Measurements from ENCODE around the gene MANBA.
A peak's percentile ranks its signal among the peaks of the same experiment; 100 is the strongest.

Gene MANBA

DNA sequence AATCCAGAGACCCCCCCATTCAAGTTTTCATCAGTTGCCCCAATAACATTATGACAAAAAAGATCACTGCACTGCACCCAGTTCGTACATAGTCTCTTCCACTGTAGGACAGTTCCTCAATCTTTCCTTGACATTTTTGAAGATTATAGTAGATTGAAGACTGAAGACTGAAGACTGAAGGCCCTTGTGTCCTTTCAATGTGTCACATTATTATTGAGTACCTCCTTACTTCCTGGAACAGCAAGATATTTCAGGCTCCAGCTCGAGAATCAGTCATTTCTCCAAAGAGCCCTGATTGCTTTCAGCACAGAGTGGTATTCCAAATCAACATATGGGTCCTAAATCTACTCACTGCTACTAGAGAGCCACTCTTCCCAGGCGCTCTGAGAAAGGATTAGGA, 75.0 kb downstream of the MANBA start:
- H3K9me3 ChIP-seq (ENCODE audit: control insufficient read depth, low read length): no peaks in the 10 kb centered on the region
- no peak overlapping the region for H3K23ac ChIP-seq (ENCODE audit: low read length in 2 of 2)
- no peaks in the 10 kb centered on the region for H3K79me1 ChIP-seq (replicated peaks; ENCODE audit: low read length, poor library complexity, severe bottlenecking)
- H4K8ac ChIP-seq (ENCODE audit: low read length): no peak overlapping the region
- no peak overlapping the region for H3K4me3 ChIP-seq (ENCODE audit: insufficient read depth in 1 of 2, low read depth in 1 of 2, low read length in 2 of 2)
- no peak overlapping the region for H3K4ac ChIP-seq (ENCODE audit: low read depth in 1 of 2, low read length in 2 of 2)
- no peak overlapping the region for H3K14ac ChIP-seq (ENCODE audit: low read length in 2 of 2)
- no peak overlapping the region for H3K18ac ChIP-seq (ENCODE audit: low read depth in 1 of 2, low read length in 2 of 2)
- H3K36me3 ChIP-seq (ENCODE audit: control insufficient read depth in 1 of 2, insufficient read depth in 2 of 2, low read depth in 1 of 2, low read length in 2 of 2): peaks cover 0 to 36% of the 10 kb centered on the region in 2 experiments
- no peak overlapping the region for H3K4me2 ChIP-seq (ENCODE audit: low read length, poor library complexity, severe bottlenecking)
- no peaks in the 10 kb centered on the region for H3K27me3 ChIP-seq (ENCODE audit: control insufficient read depth in 1 of 2, insufficient read depth in 1 of 2, low read length in 2 of 2)
- no peak overlapping the region for H3K27ac ChIP-seq (ENCODE audit: low read length, poor library complexity, severe bottlenecking)
- H3K4me1 ChIP-seq (ENCODE audit: control insufficient read depth, insufficient read depth, low read depth, low read length): peaks cover 3% of the 10 kb centered on the region
- H3K9ac ChIP-seq (ENCODE audit: low read length): no peak overlapping the region
- H4K91ac ChIP-seq (ENCODE audit: low read length): no peak overlapping the region
- no peak overlapping the region for H2BK120ac ChIP-seq (ENCODE audit: low read depth, low read length)
- no peak overlapping the region for H2AK5ac ChIP-seq (ENCODE audit: low read length, severe bottlenecking)
- peak overlapping the region in 1 of 2 experiments; percentile 54 for H2BK12ac ChIP-seq (ENCODE audit: low read length in 2 of 2)
- no peak overlapping the region for H2BK15ac ChIP-seq (ENCODE audit: low read depth, poor library complexity, severe bottlenecking)
- no peak for DNase-seq
- no peak overlapping the region for H2BK5ac ChIP-seq (ENCODE audit: low read depth, low read length, poor library complexity, severe bottlenecking)
- 79% methylated on average over 2 of the region's 3 CpGs for WGBS
- H2AFZ ChIP-seq (ENCODE audit: low read depth, low read length): no peak overlapping the region

DNA sequence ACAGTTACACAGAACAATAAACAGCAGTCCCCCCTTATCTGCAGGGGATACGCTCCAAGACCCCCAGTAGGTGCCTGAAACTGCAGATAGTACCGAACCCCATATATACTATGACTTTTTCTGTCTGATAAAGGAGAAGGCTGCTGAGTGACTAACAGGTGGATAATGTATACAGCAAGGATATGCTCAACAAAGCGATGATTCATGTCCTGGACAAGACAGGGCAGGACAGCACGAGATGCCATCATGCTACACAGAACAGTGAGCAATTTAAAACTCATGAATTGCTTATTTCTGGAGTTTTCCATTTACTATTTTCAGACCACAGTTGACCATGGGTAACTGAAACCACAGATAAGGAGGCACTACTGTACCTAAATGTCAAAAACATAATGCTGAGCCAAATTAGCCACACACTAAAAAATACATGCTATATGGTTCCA, 76.1 kb downstream of the MANBA start:
- DNase-seq: peak; percentile 94
- no peaks in the 10 kb centered on the region for H3K79me1 ChIP-seq (replicated peaks; ENCODE audit: low read length, poor library complexity, severe bottlenecking)
- H3K4me1 ChIP-seq (ENCODE audit: control insufficient read depth, insufficient read depth, low read depth, low read length): peaks cover 3% of the 10 kb centered on the region
- H3K9ac ChIP-seq (ENCODE audit: low read length): no peak overlapping the region
- no peak overlapping the region for H3K4me3 ChIP-seq (ENCODE audit: insufficient read depth in 1 of 2, low read depth in 1 of 2, low read length in 2 of 2)
- H2BK120ac ChIP-seq (ENCODE audit: low read depth, low read length): no peak overlapping the region
- H3K4me2 ChIP-seq (ENCODE audit: low read length, poor library complexity, severe bottlenecking): no peak overlapping the region
- H3K18ac ChIP-seq (ENCODE audit: low read depth in 1 of 2, low read length in 2 of 2): no peak overlapping the region
- H2BK12ac ChIP-seq (ENCODE audit: low read length in 2 of 2): no peak overlapping the region
- no peaks in the 10 kb centered on the region for H3K27me3 ChIP-seq (ENCODE audit: control insufficient read depth in 1 of 2, insufficient read depth in 1 of 2, low read length in 2 of 2)
- no peak overlapping the region for H2BK5ac ChIP-seq (ENCODE audit: low read depth, low read length, poor library complexity, severe bottlenecking)
- 23% methylated on average over 3 of the region's 4 CpGs for WGBS
- no peak overlapping the region for H3K27ac ChIP-seq (ENCODE audit: low read length, poor library complexity, severe bottlenecking)
- no peak overlapping the region for H2AK5ac ChIP-seq (ENCODE audit: low read length, severe bottlenecking)
- no peak overlapping the region for H3K14ac ChIP-seq (ENCODE audit: low read length in 2 of 2)
- no peak overlapping the region for H4K91ac ChIP-seq (ENCODE audit: low read length)
- peaks cover 0 to 34% of the 10 kb centered on the region in 2 experiments for H3K36me3 ChIP-seq (ENCODE audit: control insufficient read depth in 1 of 2, insufficient read depth in 2 of 2, low read depth in 1 of 2, low read length in 2 of 2)
- no peak overlapping the region for H4K8ac ChIP-seq (ENCODE audit: low read length)
- H2BK15ac ChIP-seq (ENCODE audit: low read depth, poor library complexity, severe bottlenecking): no peak overlapping the region
- no peaks in the 10 kb centered on the region for H3K9me3 ChIP-seq (ENCODE audit: control insufficient read depth, low read length)
- H2AFZ ChIP-seq (ENCODE audit: low read depth, low read length): no peak overlapping the region
- no peak overlapping the region for H3K23ac ChIP-seq (ENCODE audit: low read length in 2 of 2)
- no peak overlapping the region for H3K4ac ChIP-seq (ENCODE audit: low read depth in 1 of 2, low read length in 2 of 2)

DNA sequence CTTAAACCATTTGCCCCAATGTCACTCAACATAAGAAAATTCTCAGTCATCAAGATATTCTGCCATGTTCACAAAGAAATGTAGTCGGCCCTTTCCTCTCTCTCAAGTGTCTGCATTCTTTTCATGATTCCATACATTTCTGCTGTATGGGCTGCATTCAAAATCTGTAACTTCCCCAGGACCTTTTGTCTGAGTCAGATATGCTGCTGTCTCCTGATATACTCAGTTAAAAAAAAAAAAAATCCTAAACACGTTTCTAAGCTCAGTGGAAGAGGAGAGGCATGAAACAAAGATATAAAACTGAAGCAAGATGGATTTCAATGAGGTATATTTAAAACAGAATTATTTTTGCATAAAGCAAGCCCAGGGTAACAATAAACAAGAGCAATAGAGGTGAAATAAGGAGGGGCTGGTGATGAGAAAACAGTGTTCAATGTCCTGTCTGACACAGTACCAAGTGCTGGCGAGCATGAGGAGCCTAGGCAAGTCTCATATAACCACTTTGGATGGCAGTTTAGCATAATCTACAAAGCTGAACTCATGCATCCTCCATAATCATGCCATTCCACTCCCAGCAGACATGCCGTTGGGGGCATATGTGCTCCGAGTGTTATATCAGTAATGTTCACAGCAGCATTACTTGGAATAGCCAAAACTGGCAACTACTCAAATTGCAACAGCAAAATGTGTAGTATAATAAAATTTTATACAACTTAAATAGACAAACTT, 76.7 kb downstream of the MANBA start:
- no peak overlapping the region for H2BK15ac ChIP-seq (ENCODE audit: low read depth, poor library complexity, severe bottlenecking)
- H3K9ac ChIP-seq (ENCODE audit: low read length): no peak overlapping the region
- no peak overlapping the region for H2AK5ac ChIP-seq (ENCODE audit: low read length, severe bottlenecking)
- H3K4me1 ChIP-seq (ENCODE audit: control insufficient read depth, insufficient read depth, low read depth, low read length): peaks cover 3% of the 10 kb centered on the region
- H3K36me3 ChIP-seq (ENCODE audit: control insufficient read depth in 1 of 2, insufficient read depth in 2 of 2, low read depth in 1 of 2, low read length in 2 of 2): peaks cover 0 to 32% of the 10 kb centered on the region in 2 experiments
- no peak overlapping the region for H4K8ac ChIP-seq (ENCODE audit: low read length)
- DNase-seq: peak; percentile 63
- no peak overlapping the region for H2AFZ ChIP-seq (ENCODE audit: low read depth, low read length)
- H3K4ac ChIP-seq (ENCODE audit: low read depth in 1 of 2, low read length in 2 of 2): peak overlapping the region in 1 of 2 experiments; percentile 86
- H2BK120ac ChIP-seq (ENCODE audit: low read depth, low read length): no peak overlapping the region
- peak overlapping the region; percentile 72 to 92 for H3K18ac ChIP-seq (ENCODE audit: low read depth in 1 of 2, low read length in 2 of 2)
- H4K91ac ChIP-seq (ENCODE audit: low read length): peak overlapping the region; percentile 63
- H2BK5ac ChIP-seq (ENCODE audit: low read depth, low read length, poor library complexity, severe bottlenecking): no peak overlapping the region
- H3K4me2 ChIP-seq (ENCODE audit: low read length, poor library complexity, severe bottlenecking): no peak overlapping the region
- no peak overlapping the region for H3K27ac ChIP-seq (ENCODE audit: low read length, poor library complexity, severe bottlenecking)
- no peak overlapping the region for H3K4me3 ChIP-seq (ENCODE audit: insufficient read depth in 1 of 2, low read depth in 1 of 2, low read length in 2 of 2)
- WGBS: 16% methylated on average over 3 of the region's 5 CpGs
- H3K9me3 ChIP-seq (ENCODE audit: control insufficient read depth, low read length): no peaks in the 10 kb centered on the region
- peak overlapping the region in 1 of 2 experiments; percentile 92 for H3K14ac ChIP-seq (ENCODE audit: low read length in 2 of 2)
- H3K27me3 ChIP-seq (ENCODE audit: control insufficient read depth in 1 of 2, insufficient read depth in 1 of 2, low read length in 2 of 2): no peaks in the 10 kb centered on the region
- no peaks in the 10 kb centered on the region for H3K79me1 ChIP-seq (replicated peaks; ENCODE audit: low read length, poor library complexity, severe bottlenecking)
- H2BK12ac ChIP-seq (ENCODE audit: low read length in 2 of 2): peak overlapping the region; percentile 83 to 92
- H3K23ac ChIP-seq (ENCODE audit: low read length in 2 of 2): peak overlapping the region in 1 of 2 experiments; percentile 83

DNA sequence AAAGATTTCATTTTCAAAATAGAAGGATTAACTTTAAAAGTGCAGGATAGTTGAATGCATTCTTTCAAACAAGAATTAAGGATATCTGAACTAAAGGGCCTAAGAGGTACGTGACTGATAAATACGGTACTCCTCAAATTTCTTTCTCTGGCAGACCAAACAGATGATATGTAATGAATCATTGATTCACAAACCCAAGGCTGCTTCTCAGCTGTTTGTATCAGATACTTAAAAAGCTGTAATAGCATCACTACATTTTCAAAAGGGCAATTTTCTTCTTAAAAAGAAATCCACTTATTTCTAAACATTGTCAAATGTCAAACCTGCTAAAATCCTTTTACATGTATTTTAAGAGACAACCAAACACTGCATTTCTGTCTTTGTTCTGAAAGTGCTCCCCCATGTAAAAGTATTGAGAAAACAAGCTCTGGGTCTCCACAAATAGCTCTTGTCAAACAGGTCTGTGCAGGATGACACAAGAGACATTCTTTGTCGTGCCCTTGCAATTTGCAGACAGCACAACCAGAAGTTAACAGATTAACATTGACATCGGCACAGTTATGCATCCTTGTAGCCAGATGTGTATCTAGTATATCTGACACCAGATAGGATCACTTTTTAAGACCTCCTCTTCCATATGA, 82.0 kb downstream of the MANBA start:
- Histone ChIP-seq H3K14ac (ENCODE audit: low read length in 2 of 2) (no peak overlapping the region), H4K8ac (ENCODE audit: low read length) (no peak overlapping the region), H2AFZ (ENCODE audit: low read depth, low read length) (no peak overlapping the region), H2BK5ac (ENCODE audit: low read depth, low read length, poor library complexity, severe bottlenecking) (no peak overlapping the region), H4K91ac (ENCODE audit: low read length) (no peak overlapping the region), H3K4ac (ENCODE audit: low read depth in 1 of 2, low read length in 2 of 2) (no peak overlapping the region), H2BK12ac (ENCODE audit: low read length in 2 of 2) (no peak overlapping the region), H3K79me1 (replicated peaks; ENCODE audit: low read length, poor library complexity, severe bottlenecking) (no peaks in the 10 kb centered on the region), H3K4me2 (ENCODE audit: low read length, poor library complexity, severe bottlenecking) (no peak overlapping the region), H3K4me3 (ENCODE audit: insufficient read depth in 1 of 2, low read depth in 1 of 2, low read length in 2 of 2) (no peak overlapping the region), H3K23ac (ENCODE audit: low read length in 2 of 2) (no peak overlapping the region), H3K36me3 (ENCODE audit: control insufficient read depth in 1 of 2, insufficient read depth in 2 of 2, low read depth in 1 of 2, low read length in 2 of 2) (peaks cover 0 to 27% of the 10 kb centered on the region in 2 experiments), H2AK5ac (ENCODE audit: low read length, severe bottlenecking) (no peak overlapping the region), H3K9ac (ENCODE audit: low read length) (no peak overlapping the region), H3K9me3 (ENCODE audit: control insufficient read depth, low read length) (no peaks in the 10 kb centered on the region), H3K18ac (ENCODE audit: low read depth in 1 of 2, low read length in 2 of 2) (no peak overlapping the region), H3K4me1 (ENCODE audit: control insufficient read depth, insufficient read depth, low read depth, low read length) (no peaks in the 10 kb centered on the region), H3K27me3 (ENCODE audit: control insufficient read depth in 1 of 2, insufficient read depth in 1 of 2, low read length in 2 of 2) (no peaks in the 10 kb centered on the region), H3K27ac (ENCODE audit: low read length, poor library complexity, severe bottlenecking) (no peak overlapping the region), H2BK120ac (ENCODE audit: low read depth, low read length) (no peak overlapping the region), H2BK15ac (ENCODE audit: low read depth, poor library complexity, severe bottlenecking) (no peak overlapping the region)
- WGBS: 58% methylated on average over 3 of the region's 4 CpGs
- no peak for DNase-seq
